Renal cortical epithelial cell (primary cell): ENCODE results near the gene CDH15. TPM values are rescaled to one million over a fixed set of nuclear protein-coding genes. Genes with fewer than 3 reads are reported as not detected.

ENCODE experiments used
- DNase-seq: peaks from one replicate; pipeline ENCODE4 v3.0.0-alpha.2; 2011; ENCODE audit warnings: low read depth
- total RNA-seq: library from RNA; depleted of rRNA; stranded (reverse); fragments of >200 nt; gene quantifications from 2 replicates; pipeline ENCODE4 v1.2.3, GENCODE V29; 2014

The CDH15 gene, protein sequence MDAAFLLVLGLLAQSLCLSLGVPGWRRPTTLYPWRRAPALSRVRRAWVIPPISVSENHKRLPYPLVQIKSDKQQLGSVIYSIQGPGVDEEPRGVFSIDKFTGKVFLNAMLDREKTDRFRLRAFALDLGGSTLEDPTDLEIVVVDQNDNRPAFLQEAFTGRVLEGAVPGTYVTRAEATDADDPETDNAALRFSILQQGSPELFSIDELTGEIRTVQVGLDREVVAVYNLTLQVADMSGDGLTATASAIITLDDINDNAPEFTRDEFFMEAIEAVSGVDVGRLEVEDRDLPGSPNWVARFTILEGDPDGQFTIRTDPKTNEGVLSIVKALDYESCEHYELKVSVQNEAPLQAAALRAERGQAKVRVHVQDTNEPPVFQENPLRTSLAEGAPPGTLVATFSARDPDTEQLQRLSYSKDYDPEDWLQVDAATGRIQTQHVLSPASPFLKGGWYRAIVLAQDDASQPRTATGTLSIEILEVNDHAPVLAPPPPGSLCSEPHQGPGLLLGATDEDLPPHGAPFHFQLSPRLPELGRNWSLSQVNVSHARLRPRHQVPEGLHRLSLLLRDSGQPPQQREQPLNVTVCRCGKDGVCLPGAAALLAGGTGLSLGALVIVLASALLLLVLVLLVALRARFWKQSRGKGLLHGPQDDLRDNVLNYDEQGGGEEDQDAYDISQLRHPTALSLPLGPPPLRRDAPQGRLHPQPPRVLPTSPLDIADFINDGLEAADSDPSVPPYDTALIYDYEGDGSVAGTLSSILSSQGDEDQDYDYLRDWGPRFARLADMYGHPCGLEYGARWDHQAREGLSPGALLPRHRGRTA
- not detected in 2 replicates for total RNA-seq

GRCh38 chr16:89171216-89172170, at the start of gene CDH15:
Gene CDH15 (plus strand): TSS chr16:89171748. CDS start chr16:89171832, 84 bp downstream.
- DNase-seq, result peak; percentile 74

DNA sequence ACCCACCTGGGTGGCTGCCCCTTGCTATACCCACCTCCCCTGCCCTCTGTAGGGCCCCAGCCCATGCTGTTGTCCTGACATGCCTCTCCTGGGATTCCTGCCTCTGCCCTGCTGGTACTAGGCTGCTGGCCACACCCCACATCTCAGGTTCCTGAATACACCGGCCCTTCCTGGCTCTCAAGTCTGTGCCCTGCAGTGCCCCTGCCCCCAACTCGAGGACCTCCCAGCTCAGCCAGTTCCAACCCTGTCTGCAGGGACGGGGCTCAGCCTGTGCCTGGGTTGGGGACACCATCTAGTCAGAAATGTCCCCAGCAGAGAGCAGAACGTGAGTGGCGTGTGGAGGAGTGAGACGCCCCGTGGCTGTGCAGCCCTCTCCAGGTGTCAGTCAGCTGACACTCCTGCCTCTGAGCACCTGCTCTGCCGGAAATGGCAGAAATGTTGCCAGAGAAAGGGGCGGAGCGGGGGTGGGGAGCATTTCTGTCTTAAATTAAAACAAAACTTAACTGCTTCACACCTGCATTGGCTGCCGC, 49.2 kb upstream of the CDH15 start:
- DNase-seq, result no peak

GRCh38 chr16:89123001-89123830, 48.3 kb upstream of the CDH15 start:
- peak; percentile 13 for DNase-seq

DNA sequence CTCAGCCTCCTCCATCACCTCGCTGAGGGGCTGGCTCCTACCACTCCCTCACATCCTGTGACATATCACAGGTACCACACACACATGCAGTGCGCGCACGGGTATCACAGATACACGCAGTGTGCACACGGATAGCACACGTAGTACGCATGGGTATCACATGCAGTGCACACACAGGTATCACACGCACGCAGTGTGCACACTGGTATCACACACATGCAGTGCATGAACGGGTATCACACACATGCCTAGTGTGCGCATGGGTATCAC, 47.8 kb upstream of the CDH15 start:
- no peak for DNase-seq

DNA sequence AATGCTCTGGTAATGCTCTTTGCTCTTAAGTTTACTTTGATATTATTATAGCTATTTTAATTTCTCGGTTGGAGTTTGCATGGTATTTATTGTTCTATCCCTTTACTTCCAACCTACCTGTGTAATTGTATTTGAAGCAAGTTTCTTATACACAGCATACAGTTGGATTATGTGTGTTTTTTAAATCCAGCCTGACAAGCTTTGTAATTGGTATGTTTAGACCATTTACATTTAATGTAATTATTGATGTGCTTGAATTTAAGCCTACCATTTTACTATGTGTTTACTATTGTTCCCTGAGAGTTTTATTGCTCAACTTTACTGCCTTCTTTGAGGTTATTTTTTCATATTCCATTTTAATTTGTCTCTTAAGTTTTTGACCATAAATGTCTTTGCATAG, 42.2 kb upstream of the CDH15 start:
- no peak for DNase-seq

- no peak for DNase-seq
Measured at GRCh38 chr16:89130448-89130847, 41.1 kb upstream of the CDH15 start.

DNA sequence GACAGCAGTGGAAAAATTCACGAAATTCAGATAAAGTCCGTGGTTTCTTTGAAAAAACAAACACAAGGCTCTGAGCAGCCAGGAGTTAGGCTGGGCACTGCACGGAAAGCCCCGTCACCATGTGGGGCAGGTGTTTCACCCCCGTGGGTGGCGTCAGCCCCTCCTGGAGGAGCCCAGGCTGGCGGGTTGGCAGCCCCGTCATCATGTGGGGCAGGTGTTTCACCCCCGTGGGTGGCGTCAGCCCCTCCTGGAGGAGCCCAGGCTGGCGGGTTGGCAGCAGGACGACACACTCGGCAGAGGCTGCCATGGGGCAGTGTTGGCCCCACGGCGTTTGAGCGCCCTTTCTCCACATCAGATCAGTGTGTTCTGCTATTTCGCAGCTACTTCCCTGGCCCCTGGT, 39.8 kb upstream of the CDH15 start:
- DNase-seq, result no peak

DNA sequence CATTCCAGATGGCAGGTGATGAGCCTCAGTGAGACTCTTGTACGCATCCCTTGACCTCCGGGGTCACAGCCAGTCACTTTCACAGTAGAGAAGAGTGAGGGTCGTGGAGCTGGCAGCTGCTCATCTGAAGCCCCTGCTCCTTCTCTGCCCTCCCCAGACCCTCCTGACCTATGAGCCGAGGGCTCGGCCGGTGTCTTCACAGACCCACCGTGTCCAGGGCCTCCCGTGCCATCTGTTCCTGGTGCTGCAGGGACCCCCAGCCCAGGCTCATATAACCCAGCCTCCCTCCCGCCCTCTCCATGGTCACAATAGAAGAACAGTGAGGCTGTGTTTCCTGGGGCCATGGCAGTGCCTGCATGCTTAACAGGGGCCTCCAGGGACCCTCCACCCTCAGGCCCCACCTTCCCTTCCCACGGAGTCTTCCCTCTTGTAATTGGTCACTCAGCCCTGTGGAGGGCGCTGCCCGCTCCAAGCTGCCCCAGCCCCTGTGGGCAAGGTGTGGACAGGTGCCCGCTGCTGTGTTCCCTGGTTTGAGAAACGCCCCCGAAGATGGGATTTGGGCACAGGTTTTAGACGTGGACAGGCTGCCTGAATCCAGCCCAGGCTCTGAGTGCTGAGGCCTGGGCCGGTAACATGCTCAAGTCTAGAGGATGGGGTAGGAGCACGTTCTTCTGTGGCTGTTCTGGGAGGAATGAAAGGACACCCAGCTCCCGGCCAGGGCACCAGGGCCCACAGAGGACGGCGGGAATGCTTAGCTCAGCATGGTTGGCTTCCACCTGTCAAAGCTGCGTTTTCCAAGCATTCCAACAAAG, 39.1 kb upstream of the CDH15 start:
- DNase-seq, result no peak

GRCh38 chr16:89133457-89134127, 38.0 kb upstream of the CDH15 start:
- DNase-seq, result no peak

GRCh38 chr16:89134269-89134668, 37.3 kb upstream of the CDH15 start:
- no peak for DNase-seq

DNA sequence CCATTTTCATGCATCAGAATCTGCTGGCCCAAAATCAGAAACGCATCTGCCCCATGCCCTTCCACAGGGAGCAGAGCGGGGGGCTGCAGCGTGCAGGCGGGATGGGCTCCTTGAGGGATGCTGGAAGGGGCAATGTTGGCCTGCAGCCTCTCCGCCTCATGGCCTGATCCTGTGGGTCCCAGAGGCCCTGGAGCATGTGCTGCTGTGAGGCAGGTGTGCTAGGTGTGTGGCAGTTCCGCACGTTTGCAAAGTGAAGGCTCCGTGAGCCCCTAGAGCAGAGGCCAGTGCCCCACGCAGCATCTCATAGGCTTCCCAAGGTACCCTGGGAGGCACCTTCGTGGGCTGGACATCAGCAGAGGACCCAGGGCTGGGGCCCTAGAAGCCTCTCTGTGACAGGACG, 36.4 kb upstream of the CDH15 start:
- DNase-seq, result no peak

DNA sequence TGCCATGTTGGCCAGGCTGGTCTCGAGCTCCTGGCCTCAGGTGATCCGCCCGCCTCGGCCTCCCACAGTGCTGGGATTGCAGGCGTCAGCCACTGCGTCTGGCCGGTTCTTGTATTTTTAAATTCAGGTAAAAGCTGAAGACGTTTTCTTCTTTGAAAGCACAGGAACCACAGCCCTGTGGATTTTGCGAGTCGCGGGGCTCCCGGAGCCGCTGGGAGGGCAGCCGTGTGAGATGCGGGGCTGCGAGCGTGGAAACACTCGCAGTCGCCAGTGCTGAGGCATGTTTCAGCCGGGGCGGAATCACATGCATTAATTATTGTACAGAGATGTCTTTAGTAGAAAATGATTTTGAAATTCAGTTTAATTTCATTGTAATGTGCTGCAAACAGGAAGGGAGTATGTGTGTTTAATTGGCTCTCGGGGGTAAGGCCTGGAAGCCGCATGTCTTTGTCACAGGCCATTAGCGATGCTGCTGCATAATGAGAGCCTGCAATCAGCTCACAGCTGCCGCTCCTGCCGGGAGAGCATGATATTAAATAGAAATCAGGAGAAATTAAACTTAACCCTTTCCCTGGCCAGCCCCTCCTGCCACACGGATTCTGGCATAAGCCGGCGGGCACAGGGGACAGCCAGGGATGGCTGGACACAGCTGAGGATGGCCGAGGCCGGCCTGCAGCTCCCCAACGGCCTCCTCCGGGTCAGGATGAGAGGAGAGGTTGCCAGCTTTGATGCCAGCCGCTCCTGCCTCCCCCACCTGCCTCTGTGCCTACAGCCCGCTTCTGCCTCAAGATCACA, 35.4 kb upstream of the CDH15 start:
- DNase-seq, result no peak

- DNase-seq, result no peak
Measured at GRCh38 chr16:89136931-89137330, 34.6 kb upstream of the CDH15 start.

GRCh38 chr16:89137666-89138512, 33.7 kb upstream of the CDH15 start:
- no peak for DNase-seq

- no peak for DNase-seq
Measured at GRCh38 chr16:89138513-89138795, 33.1 kb upstream of the CDH15 start.

- no peak for DNase-seq
Measured at GRCh38 chr16:89138843-89139520, 32.6 kb upstream of the CDH15 start.

GRCh38 chr16:89139907-89140361, 31.6 kb upstream of the CDH15 start:
- DNase-seq, result no peak
